MM.1S (cell line): ENCODE measurements around the gene SLC2A13.

Source experiments
- DNase-seq: peaks from one replicate; pipeline ENCODE4 v3.0.0-alpha.2; 2015
- H2AFZ ChIP-seq: fragments of 300-600 bp; sonication (generic); 2 replicates; pipeline ENCODE4 v1.6.0; 2016; ENCODE audit warnings: antibody characterized with exemption, low read length
- H3F3A ChIP-seq: fragments of 300-600 bp; sonication (generic); 2 replicates; pipeline ENCODE4 v1.6.1; 2016; ENCODE audit warnings: mild to moderate bottlenecking, antibody characterized with exemption, low read length, moderate library complexity, mixed read lengths; ENCODE audit not compliant: insufficient read depth
- H3K27ac ChIP-seq: fragments of 300-600 bp; sonication (generic); 2 replicates; pipeline ENCODE4 v1.5.1; 2016; ENCODE audit warnings: mild to moderate bottlenecking, low read length
- H3K27me3 ChIP-seq: fragments of 300-600 bp; sonication (generic); replicated peaks from 2 replicates; pipeline ENCODE4 v1.6.0; 2016; ENCODE audit warnings: low read length; ENCODE audit not compliant: insufficient read depth
- H3K36me3 ChIP-seq: fragments of 300-600 bp; sonication (generic); replicated peaks from 2 replicates; pipeline ENCODE4 v1.6.1; 2016; ENCODE audit warnings: mild to moderate bottlenecking, low read length, mixed read lengths; ENCODE audit not compliant: insufficient read depth
- H3K4me1 ChIP-seq: fragments of 300-600 bp; sonication (generic); 2 replicates; pipeline ENCODE4 v1.6.1; 2016; ENCODE audit warnings: low read length, mixed read lengths
- H3K4me2 ChIP-seq: fragments of 300-600 bp; sonication (generic); 2 replicates; pipeline ENCODE4 v1.6.0; 2016; ENCODE audit warnings: low read depth, low read length
- H3K4me3 ChIP-seq: fragments of 300-600 bp; sonication (generic); 2 replicates; pipeline ENCODE4 v1.5.1; 2016; ENCODE audit warnings: low read length, mixed read lengths
- H3K79me2 ChIP-seq: fragments of 300-600 bp; sonication (generic); 2 replicates; pipeline ENCODE4 v1.6.1; 2016; ENCODE audit warnings: mixed run types, low read length, mixed read lengths
- H3K9ac ChIP-seq: fragments of 300-600 bp; sonication (generic); 2 replicates; pipeline ENCODE4 v1.6.1; 2016; ENCODE audit warnings: low read length, mixed read lengths
- H3K9me2 ChIP-seq: fragments of 300-600 bp; sonication (generic); replicated peaks from 2 replicates; pipeline ENCODE4 v1.6.1; 2016; ENCODE audit warnings: mild to moderate bottlenecking, low read length, mixed read lengths; ENCODE audit not compliant: insufficient read depth
- H3K9me3 ChIP-seq: fragments of 300-600 bp; sonication (generic); replicated peaks from 2 replicates; pipeline ENCODE4 v1.6.1; 2016; ENCODE audit warnings: mild to moderate bottlenecking, low read length, mixed read lengths; ENCODE audit not compliant: insufficient read depth
- H4K20me1 ChIP-seq: fragments of 300-600 bp; sonication (generic); 2 replicates; pipeline ENCODE4 v1.6.1; 2016; ENCODE audit warnings: mild to moderate bottlenecking, low read length, moderate library complexity, mixed read lengths; ENCODE audit not compliant: insufficient read depth
- CTCF ChIP-seq: fragments of 300-600 bp; sonication (generic); IDR thresholded peaks from 2 replicates; pipeline ENCODE4 v1.5.1; 2016; ENCODE audit warnings: antibody characterized with exemption, low read length, mixed read lengths
- EZH2 ChIP-seq: fragments of 300-600 bp; sonication (generic); optimal IDR thresholded peaks from 2 replicates; pipeline ENCODE3; 2017; ENCODE audit warnings: low read depth, mild to moderate bottlenecking, antibody characterized with exemption, low read length, mixed read lengths
- EZH2phosphoT487 ChIP-seq: fragments of 300-600 bp; sonication (generic); IDR thresholded peaks from 2 replicates; pipeline ENCODE4 v1.6.1; 2018; ENCODE audit warnings: antibody characterized with exemption, low read length

The SLC2A13 gene

GRCh38 chr12:39920647-39921046 lies 185.2 kb downstream of the SLC2A13 start:
- Histone ChIP-seq H3K9me2 (no peaks in the 10 kb centered on the region), H3F3A (no peaks in the 10 kb centered on the region), H2AFZ (no peak overlapping the region), H3K27ac (no peak overlapping the region), H4K20me1 (no peaks in the 10 kb centered on the region), H3K9ac (no peak overlapping the region), H3K4me2 (no peak overlapping the region), H3K4me1 (no peaks in the 10 kb centered on the region), H3K4me3 (no peak overlapping the region), H3K9me3 (no peaks in the 10 kb centered on the region), H3K79me2 (no peaks in the 10 kb centered on the region), H3K36me3 (no peaks in the 10 kb centered on the region), H3K27me3 (no peaks in the 10 kb centered on the region)
- no peak for TF ChIP-seq EZH2
- TF ChIP-seq EZH2phosphoT487: no peak
- TF ChIP-seq CTCF: no peak
- DNase-seq: no peak

- Histone ChIP-seq H3K9ac (no peak overlapping the region), H4K20me1 (no peaks in the 10 kb centered on the region), H3K36me3 (no peaks in the 10 kb centered on the region), H3K27me3 (no peaks in the 10 kb centered on the region), H3F3A (no peaks in the 10 kb centered on the region), H3K4me2 (no peak overlapping the region), H3K9me2 (no peaks in the 10 kb centered on the region), H3K9me3 (no peaks in the 10 kb centered on the region), H3K79me2 (no peaks in the 10 kb centered on the region), H2AFZ (no peak overlapping the region), H3K4me3 (no peak overlapping the region), H3K27ac (no peak overlapping the region), H3K4me1 (no peaks in the 10 kb centered on the region)
- TF ChIP-seq EZH2phosphoT487 (no peak), CTCF (no peak), EZH2 (no peak)
- DNase-seq: no peak
Measured at GRCh38 chr12:39920222-39920621, 185.7 kb downstream of the SLC2A13 start.

- Histone ChIP-seq H3K27ac (no peak overlapping the region), H3K9ac (no peak overlapping the region), H3K79me2 (no peaks in the 10 kb centered on the region), H3K4me3 (no peak overlapping the region), H3K36me3 (no peaks in the 10 kb centered on the region), H3F3A (no peaks in the 10 kb centered on the region), H2AFZ (no peak overlapping the region), H3K4me1 (no peaks in the 10 kb centered on the region), H3K4me2 (no peak overlapping the region), H3K9me3 (no peaks in the 10 kb centered on the region), H3K27me3 (no peaks in the 10 kb centered on the region), H3K9me2 (no peaks in the 10 kb centered on the region), H4K20me1 (no peaks in the 10 kb centered on the region)
- no peak for TF ChIP-seq EZH2
- no peak for TF ChIP-seq EZH2phosphoT487
- no peak for TF ChIP-seq CTCF
- DNase-seq: no peak
Measured at GRCh38 chr12:39919790-39920189, 186.1 kb downstream of the SLC2A13 start.
